Smooth muscle cell (in vitro differentiated cells): ENCODE data around the gene CD33. TPM values are rescaled to one million over a fixed set of nuclear protein-coding genes. Genes with fewer than 3 reads are reported as not detected.

Experiments
- DNase-seq: peaks from one replicate; lab custom pipeline; 2025; ENCODE audit not compliant: unreplicated experiment; lab: John Stamatoyannopoulos, UW
- H2AFZ ChIP-seq: fragments of 200-600 bp; sonication (generic); 2 replicates; pipeline ENCODE4 v1.6.0; 2016; ENCODE audit warnings: antibody characterized with exemption, low read depth, mild to moderate bottlenecking
- H3F3A ChIP-seq: fragments of 200-600 bp; sonication (generic); 2 replicates; pipeline ENCODE4 v1.6.0; 2017; ENCODE audit warnings: antibody characterized with exemption, low read depth
- H3K27ac ChIP-seq: fragments of 200-600 bp; sonication (generic); 2 replicates; pipeline ENCODE4 v1.5.1; 2016; ENCODE audit warnings: low read depth, mild to moderate bottlenecking
- H3K27me3 ChIP-seq: fragments of 200-600 bp; sonication (generic); 2 replicates; pipeline ENCODE4 v1.6.1; 2016; ENCODE audit warnings: low read depth, mild to moderate bottlenecking
- H3K36me3 ChIP-seq: fragments of 200-600 bp; sonication (generic); 2 replicates; pipeline ENCODE4 v1.5.1; 2016; ENCODE audit warnings: low read depth
- H3K4me1 ChIP-seq: fragments of 200-600 bp; sonication (generic); 2 replicates; pipeline ENCODE4 v1.5.1; 2016; ENCODE audit warnings: low read depth
- H3K4me2 ChIP-seq: fragments of 200-600 bp; sonication (generic); 2 replicates; pipeline ENCODE4 v1.6.0; 2016; ENCODE audit warnings: mild to moderate bottlenecking
- H3K4me3 ChIP-seq: fragments of 200-600 bp; sonication (generic); 2 replicates; pipeline ENCODE4 v1.5.1; 2016; ENCODE audit warnings: mild to moderate bottlenecking
- H3K79me2 ChIP-seq: fragments of 200-600 bp; sonication (generic); 2 replicates; pipeline ENCODE4 v1.6.0; 2016; ENCODE audit warnings: low read depth, mild to moderate bottlenecking
- H3K9ac ChIP-seq: fragments of 200-600 bp; sonication (generic); 2 replicates; pipeline ENCODE4 v1.6.0; 2016; ENCODE audit warnings: low read depth
- H3K9me3 ChIP-seq: fragments of 200-600 bp; sonication (generic); replicated peaks from 2 replicates; pipeline ENCODE4 v1.5.1; 2016; ENCODE audit warnings: low read depth
- H4K20me1 ChIP-seq: fragments of 200-600 bp; sonication (generic); 2 replicates; pipeline ENCODE4 v1.6.0; 2016; ENCODE audit warnings: low read depth
- WGBS: methylation state at CpG from one replicate; pipeline ENCODE4 v1.1.7; 2016; ENCODE audit warnings: low lambda C conversion rate; 5-methylcytosine and 5-hydroxymethylcytosine counted together
- polyA plus RNA-seq: library from polyadenylated mRNA; unstranded; fragments of >200 nt; fragmentation: Nextera tagmentation; extraction: Ambion mirVana; gene quantifications from 2 replicates; pipeline ENCODE4 v1.2.1, GENCODE V29; 2016
- total RNA-seq: library from RNA; depleted of rRNA; stranded (reverse); fragments of >200 nt; gene quantifications from 2 replicates; pipeline ENCODE4 v1.2.3, GENCODE V29; 2014
- TF ChIP-seq, protein P1 (sequence below): fragments of 200-600 bp; sonication (generic); IDR thresholded peaks from 2 replicates; pipeline ENCODE4 v1.5.1; 2017; ENCODE audit warnings: borderline replicate concordance, mild to moderate bottlenecking, antibody characterized with exemption; ENCODE audit not compliant: insufficient read depth, poor library complexity, severe bottlenecking

Gene CD33
- total and polyA plus RNA-seq, 2 experiments from 2014 or later = not detected

DNA sequence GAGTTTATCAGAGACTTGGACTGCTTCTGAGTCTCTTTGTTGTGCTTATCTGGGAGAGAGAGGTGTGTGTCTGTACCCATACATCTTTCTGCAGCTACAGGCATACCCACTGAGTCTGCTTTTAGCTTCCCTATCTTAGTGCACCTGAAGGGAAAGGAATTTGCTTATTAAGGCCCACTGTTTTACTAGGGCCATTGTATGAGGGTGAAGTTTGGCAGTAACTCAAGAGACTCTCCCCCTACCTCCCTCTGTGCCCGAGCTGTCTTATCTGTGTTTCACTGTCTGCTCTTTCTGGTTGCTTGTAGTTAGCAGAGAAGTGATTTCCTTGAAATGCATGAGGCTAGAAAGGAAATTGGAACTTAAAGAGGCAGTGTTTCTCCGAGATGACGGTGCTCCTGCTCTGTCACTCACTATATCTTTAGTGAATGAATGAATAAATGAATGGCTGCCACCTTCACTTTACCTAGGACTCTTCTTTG, 678 bp upstream of the CD33 start:
- Histone ChIP-seq H3K27ac (no peak overlapping the region), H3K4me2 (no peak overlapping the region), H4K20me1 (no peaks in the 10 kb centered on the region), H3F3A (no peaks in the 10 kb centered on the region), H2AFZ (no peak overlapping the region), H3K36me3 (no peaks in the 10 kb centered on the region), H3K4me3 (no peak overlapping the region), H3K27me3 (no peaks in the 10 kb centered on the region), H3K79me2 (no peaks in the 10 kb centered on the region), H3K9me3 (no peaks in the 10 kb centered on the region), H3K9ac (no peak overlapping the region), H3K4me1 (no peaks in the 10 kb centered on the region)
- no peak for DNase-seq
- 65% methylated on average over 3 of the region's 3 CpGs for WGBS
- TF ChIP-seq, protein P1, sequence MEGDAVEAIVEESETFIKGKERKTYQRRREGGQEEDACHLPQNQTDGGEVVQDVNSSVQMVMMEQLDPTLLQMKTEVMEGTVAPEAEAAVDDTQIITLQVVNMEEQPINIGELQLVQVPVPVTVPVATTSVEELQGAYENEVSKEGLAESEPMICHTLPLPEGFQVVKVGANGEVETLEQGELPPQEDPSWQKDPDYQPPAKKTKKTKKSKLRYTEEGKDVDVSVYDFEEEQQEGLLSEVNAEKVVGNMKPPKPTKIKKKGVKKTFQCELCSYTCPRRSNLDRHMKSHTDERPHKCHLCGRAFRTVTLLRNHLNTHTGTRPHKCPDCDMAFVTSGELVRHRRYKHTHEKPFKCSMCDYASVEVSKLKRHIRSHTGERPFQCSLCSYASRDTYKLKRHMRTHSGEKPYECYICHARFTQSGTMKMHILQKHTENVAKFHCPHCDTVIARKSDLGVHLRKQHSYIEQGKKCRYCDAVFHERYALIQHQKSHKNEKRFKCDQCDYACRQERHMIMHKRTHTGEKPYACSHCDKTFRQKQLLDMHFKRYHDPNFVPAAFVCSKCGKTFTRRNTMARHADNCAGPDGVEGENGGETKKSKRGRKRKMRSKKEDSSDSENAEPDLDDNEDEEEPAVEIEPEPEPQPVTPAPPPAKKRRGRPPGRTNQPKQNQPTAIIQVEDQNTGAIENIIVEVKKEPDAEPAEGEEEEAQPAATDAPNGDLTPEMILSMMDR = no peak

DNA sequence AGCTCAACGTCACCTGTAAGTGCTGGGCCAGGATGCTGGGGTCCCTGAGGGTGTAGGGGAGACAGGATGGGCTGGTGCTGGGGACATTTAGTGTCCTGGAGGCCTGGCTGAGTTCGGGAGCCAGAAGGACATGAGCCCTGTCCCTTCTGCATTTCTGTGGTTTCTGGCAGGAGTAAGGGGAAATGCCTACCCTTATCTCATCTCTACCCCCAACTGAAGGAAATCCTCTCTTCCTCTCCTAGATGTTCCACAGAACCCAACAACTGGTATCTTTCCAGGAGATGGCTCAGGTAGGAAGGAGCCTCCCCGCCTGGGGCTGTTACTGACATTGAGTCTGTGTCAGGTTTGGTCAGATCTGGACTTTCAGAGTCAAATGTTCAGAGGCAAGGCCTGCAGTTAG, 1.2 kb downstream of the CD33 start:
- 78% methylated on average over 3 of the region's 3 CpGs for WGBS
- Histone ChIP-seq H3K27ac (no peak overlapping the region), H4K20me1 (no peaks in the 10 kb centered on the region), H3K36me3 (no peaks in the 10 kb centered on the region), H3K4me3 (no peak overlapping the region), H3K27me3 (no peaks in the 10 kb centered on the region), H3K79me2 (no peaks in the 10 kb centered on the region), H3K4me2 (no peak overlapping the region), H3K4me1 (no peaks in the 10 kb centered on the region), H2AFZ (no peak overlapping the region), H3K9me3 (no peaks in the 10 kb centered on the region), H3F3A (no peaks in the 10 kb centered on the region), H3K9ac (no peak overlapping the region)
- TF ChIP-seq, protein P1 = no peak
- DNase-seq = no peak

DNA sequence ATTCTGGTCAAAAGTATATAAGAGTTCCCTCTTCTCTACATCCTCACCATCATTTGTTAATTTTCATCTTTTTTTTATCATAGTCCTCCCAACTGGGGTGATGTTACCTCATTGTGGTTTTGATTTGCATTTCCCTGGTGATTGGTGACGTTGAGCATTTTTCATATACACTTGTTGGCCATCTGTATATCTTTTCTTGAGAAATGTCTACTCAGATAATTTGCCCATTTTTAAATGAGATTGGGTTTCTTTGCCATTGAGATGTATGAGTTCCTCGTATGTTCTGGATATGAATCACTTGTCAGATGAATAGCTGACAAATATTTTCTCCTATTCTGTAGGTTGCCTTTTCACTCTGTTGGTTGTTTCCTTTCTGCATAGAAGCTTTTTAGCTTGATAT, 2.4 kb downstream of the CD33 start:
- H4K20me1 ChIP-seq = no peaks in the 10 kb centered on the region
- TF ChIP-seq, protein P1 = no peak
- no peaks in the 10 kb centered on the region for H3K36me3 ChIP-seq
- H3K27me3 ChIP-seq = no peaks in the 10 kb centered on the region
- no peak overlapping the region for H3K4me2 ChIP-seq
- H3K4me1 ChIP-seq = no peaks in the 10 kb centered on the region
- H3K79me2 ChIP-seq = no peaks in the 10 kb centered on the region
- no peaks in the 10 kb centered on the region for H3F3A ChIP-seq
- no peaks in the 10 kb centered on the region for H3K9me3 ChIP-seq
- H3K4me3 ChIP-seq = no peak overlapping the region
- no peak overlapping the region for H3K9ac ChIP-seq
- DNase-seq = no peak
- no peak overlapping the region for H3K27ac ChIP-seq
- WGBS = 86% methylated on average over 2 of the region's 2 CpGs
- H2AFZ ChIP-seq = no peak overlapping the region

DNA sequence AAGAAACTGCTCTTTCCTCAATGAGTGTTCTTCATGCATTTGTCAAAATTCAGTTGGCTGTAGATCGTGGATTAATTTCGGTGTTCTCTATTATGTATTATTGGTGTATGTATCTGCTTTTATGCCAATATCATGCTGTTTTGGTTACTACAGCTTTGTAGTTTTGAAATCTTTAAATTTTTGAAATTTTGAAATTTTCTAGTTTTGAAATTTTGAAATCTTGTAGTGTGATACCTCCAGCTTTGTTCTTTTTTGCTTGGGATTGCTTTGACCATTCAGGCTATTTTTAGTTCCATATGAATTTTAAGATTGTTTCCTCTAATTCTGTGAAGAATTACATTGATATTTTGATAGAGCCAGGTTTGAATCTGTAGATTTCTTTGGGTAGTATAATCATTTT, 3.1 kb downstream of the CD33 start:
- TF ChIP-seq, protein P1 = no peak

More for the DNA sequence above, 3.1 kb downstream of the CD33 start:
- H3K4me2 ChIP-seq = no peak overlapping the region
- H3K27me3 ChIP-seq = no peaks in the 10 kb centered on the region
- H3K36me3 ChIP-seq = no peaks in the 10 kb centered on the region
- no peak overlapping the region for H2AFZ ChIP-seq
- no peak for DNase-seq
- no peak overlapping the region for H3K4me3 ChIP-seq
- H3K4me1 ChIP-seq = no peaks in the 10 kb centered on the region
- no peaks in the 10 kb centered on the region for H4K20me1 ChIP-seq
- no peaks in the 10 kb centered on the region for H3K9me3 ChIP-seq
- 85% methylated on average over 2 of the region's 2 CpGs for WGBS
- H3K27ac ChIP-seq = no peak overlapping the region
- H3K9ac ChIP-seq = no peak overlapping the region
- H3F3A ChIP-seq = no peaks in the 10 kb centered on the region
- H3K79me2 ChIP-seq = no peaks in the 10 kb centered on the region
